ENCODE data around the gene ZNF771.
A peak's percentile ranks its signal among the peaks of the same experiment; 100 is the strongest.

ZNF771 gene

DNA sequence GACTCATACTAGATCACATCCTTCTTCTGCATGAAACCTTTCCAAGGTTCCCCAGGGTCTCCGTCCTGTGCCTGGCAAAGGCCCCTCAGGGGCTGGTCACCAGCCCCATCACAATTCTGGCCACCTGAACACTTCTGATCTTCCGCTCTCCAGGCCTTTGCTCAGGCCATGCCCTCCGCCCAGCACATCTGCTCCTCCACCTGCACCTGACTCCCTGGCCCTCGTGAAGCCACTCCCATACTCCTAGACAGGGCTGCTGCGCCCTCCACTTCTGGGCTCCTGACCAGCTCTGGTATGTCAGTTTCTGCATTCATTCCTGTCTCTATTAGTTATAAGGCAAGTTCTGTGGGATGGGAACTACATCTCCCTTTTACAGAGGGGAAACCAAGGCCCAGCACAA lies 34.7 kb upstream of the ZNF771 start:
- in situ Hi-C loops (cut with MboI; ENCODE audit: low pct_unique_long_range_greater_than_20kb, low sequenced_read_pairs) = no loop called here
- no peak for DNase-seq

DNA sequence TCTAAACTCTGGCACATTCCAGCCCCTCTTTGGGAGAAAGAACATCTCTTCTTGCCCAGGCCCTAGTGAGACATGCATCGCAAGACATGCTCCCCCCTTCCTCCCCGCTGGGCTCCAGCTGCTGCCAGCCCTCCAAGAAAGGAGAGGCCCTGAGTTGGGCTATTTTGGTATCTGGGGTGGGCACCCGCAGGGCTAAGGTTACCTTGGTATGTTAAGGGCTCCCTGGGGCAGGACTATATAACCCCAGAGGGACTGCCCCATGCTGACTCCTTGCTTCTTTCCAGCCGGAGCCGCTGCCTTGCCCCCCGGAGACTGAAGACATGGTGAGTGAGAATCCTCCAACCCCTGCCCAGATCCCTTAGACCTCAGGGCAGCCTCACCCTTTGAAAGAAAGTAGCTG lies 32.9 kb upstream of the ZNF771 start, which contains the start of gene MYL11:
Gene MYL11, plus strand, starts transcription at position 265 of the 400 bp plus-strand sequence. Its CDS starts 56 bp downstream, at position 321.
- in situ Hi-C loops (cut with MboI; ENCODE audit: low pct_unique_long_range_greater_than_20kb, low sequenced_read_pairs) = no loop called here
- no peak for DNase-seq

DNA sequence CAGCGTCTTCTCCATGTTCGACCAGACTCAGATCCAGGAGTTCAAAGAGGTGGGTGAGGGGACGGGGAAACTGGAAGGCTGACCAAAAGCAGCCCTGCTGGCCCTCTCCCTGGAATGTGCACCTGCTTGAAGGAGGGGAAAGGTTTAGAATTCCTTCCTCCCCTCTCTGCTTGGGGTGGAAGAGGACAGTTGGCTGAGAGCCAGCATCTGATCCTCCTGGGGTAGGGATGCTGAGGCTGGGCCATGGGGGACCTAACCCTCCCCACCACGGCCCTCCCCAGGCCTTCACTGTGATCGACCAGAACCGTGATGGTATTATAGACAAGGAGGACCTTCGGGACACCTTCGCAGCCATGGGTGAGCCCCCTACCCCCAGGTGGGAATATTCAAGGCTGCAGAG lies 31.5 kb upstream of the ZNF771 start:
- no peak for DNase-seq
- in situ Hi-C loops (cut with MboI; ENCODE audit: low pct_unique_long_range_greater_than_20kb, low sequenced_read_pairs) = no loop called here

DNA sequence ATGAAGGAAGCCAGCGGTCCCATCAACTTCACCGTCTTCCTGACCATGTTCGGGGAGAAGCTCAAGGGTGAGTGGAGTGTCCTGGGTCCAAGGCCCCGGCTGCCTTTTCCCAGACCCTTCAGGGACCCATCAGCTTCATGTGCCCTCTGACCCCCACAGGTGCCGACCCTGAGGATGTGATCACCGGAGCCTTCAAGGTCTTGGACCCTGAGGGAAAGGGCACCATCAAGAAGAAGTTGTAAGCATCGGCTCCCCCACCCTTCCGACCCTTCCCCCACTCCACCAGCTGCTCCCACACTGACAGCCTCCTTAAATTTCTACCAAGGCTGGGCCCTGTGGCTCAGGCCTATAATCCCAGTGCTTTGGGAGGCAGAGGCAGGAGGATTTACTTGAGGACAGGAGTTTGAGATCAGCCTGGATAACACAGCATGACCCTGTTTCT lies 30.9 kb upstream of the ZNF771 start:
- in situ Hi-C loops (cut with MboI; ENCODE audit: low pct_unique_long_range_greater_than_20kb, low sequenced_read_pairs) = no loop called here
- no peak for DNase-seq

DNA sequence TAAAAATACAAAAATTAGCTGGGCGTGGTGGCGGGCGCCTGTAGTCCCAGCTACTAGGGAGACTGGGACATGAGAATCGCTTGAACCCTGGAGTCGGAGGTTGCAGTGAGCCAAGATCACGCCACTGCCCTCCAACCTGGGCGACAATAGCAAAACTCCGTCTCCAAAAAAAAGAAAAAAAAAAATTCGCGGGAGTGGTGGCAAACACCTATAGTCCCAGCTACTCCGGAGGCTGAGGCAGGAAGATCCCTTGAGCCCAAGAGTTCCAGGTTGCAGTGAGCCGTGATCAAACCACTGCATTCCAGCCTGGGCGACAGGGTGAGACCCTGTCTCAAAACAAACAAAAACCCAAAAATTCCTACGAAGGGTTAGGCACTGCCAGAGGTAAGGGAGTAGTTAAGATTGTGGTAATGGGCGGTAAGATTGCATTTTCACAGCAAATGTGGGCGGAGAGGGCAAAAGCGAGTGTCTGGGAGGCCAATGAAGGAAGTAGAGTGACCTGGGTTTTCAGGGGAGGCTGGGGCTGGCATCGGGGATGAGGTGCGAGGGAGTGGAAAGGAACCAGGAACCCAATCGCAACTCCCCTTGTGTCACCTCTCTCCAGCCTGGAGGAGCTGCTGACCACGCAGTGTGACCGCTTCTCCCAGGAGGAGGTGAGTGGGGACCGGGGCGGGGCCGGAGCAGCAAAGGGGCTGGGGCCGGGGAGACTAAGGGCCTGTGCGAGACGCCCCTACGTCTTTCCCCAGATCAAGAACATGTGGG lies 30.2 kb upstream of the ZNF771 start:
- peak; percentile 74 for DNase-seq
- in situ Hi-C loops (cut with MboI; ENCODE audit: low pct_unique_long_range_greater_than_20kb, low sequenced_read_pairs) = no loop called here

DNA sequence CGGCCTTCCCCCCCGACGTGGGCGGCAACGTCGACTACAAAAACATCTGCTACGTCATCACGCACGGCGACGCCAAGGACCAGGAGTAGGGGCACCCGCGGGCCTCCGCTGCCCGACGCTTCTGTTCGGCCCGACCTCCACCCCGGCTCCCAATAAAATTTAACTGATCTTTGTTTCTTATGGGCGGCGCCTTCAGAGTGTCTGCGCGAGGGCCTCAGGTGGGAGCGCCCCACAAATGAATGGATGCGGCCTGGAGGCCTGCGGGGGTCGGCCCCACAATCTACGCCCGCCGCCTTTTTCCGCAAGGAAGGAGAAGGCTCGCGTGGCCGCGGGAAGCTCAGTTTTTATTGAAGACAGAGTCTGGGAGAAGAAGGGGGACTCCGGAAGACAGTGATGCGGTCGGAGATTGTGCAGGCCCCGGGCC lies 29.6 kb upstream of the ZNF771 start:
- in situ Hi-C loops (cut with MboI; ENCODE audit: low pct_unique_long_range_greater_than_20kb, low sequenced_read_pairs) = no loop called here
- DNase-seq = peak; percentile 91

DNA sequence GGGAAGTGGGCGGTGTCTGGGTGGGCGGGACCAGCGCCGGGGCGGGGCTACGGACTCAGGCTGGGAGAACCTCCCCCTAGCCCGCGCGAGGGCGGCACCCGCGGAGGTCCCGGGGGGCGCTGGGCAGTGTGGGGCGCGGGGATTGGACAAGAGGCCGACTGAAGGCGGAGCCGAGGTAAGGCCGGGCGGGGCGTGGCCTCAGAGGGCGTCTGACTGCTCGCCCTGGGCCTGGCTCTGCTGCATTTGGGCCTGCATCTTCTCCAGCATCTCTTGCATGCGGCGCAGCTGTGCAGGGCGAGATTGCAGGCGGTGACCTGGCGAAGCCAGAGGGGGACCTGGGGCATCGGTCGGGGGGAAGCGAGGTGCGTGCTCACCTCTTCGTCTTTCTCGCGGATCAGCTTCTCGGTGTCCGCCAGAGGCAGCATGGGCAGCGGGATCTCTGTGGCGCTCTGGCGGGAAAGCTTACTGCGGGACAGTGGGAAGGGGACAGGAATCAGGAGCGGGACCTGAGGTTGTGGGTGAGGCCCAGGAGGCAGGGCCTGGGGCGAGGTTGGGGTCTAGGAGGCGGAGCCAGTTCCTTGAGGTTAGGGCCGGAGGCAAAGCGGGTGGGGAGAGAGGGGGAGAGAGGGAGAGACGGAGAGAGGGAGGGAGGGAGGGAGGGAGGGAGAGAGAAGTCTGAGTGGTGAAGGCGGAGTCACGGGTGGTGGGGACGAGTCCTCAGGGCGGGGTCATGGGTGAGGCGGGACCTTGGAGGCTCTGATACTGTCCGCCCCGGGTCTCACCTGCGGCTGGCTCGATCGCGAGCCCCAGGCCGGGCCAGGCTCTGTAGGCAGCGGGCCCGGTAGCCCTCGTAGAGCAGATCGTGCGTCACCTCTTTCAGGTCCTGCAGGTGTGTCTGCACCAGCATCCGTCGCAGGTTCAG lies 28.9 kb upstream of the ZNF771 start:
- peak; percentile 98 for DNase-seq

DNA sequence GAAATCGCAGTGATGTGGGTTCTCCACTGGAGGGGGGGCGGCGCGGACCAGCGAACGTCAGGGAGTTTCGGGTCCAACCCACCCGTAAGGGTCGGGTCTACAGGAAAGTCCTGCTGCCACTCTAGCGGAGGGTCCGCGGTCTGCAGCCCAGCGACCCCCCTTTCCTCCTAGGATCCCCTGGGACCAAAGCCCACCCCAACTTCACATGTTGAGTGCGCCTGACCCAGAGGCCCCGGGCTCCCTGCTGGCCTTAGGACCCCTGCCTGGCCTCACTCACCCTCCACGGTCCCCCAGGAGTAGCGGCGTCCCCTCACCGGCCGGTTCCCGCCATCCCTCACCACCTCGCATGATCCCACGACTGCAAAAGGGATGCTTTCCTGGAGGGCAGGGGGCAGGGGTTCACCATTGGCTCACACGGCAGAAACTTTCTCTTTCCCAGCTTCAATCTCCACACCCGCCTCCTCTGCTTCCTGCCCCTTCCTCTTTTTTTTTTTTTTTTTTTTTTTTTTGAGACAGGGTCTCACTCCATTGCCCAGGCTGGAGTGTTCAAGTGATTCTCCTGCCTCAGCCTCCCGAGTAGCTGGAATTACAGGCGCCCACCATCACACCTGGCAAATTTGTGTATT lies 28.1 kb upstream of the ZNF771 start:
- in situ Hi-C loops (cut with MboI; ENCODE audit: low pct_unique_long_range_greater_than_20kb, low sequenced_read_pairs) = no loop called here
- no peak for DNase-seq

More for the DNA sequence above, 28.9 kb upstream of the ZNF771 start:
- in situ Hi-C loops (cut with MboI; ENCODE audit: low pct_unique_long_range_greater_than_20kb, low sequenced_read_pairs) = no loop called here

DNA sequence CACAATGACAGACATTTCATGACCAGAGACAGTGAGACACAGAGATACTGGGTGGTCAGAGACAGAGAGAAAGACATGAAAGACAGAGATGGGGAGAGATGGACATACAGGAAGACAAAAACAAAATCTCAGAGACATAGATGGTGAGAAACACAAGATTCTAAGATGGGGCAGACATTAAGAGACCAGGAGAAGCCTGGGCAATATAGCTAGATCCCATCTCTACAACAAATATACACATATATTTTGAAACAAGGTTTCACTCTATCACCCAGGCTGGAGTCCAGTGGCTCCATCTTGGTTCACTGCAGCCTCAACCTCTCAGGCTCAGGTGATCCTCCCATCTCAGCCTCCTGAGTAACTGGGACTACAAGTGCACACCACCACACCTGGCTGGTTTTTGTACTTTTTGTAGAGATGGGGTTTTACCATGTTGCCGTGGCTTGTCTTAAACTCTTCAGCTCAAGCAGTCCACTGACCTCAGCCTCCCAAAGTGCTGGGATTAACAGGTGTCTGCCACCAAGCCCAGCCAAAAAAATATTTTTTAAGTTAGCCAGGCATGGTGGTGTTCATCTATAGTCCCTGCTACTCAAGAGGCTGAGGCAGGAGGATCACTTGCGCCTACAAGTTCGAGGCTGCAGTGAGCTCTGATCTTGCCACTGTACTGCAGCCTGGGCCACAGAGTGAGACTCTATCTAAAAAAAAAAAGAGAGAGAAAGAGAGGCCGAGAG lies 27.2 kb upstream of the ZNF771 start:
- in situ Hi-C loops (cut with MboI; ENCODE audit: low pct_unique_long_range_greater_than_20kb, low sequenced_read_pairs) = no loop called here
- DNase-seq = no peak

DNA sequence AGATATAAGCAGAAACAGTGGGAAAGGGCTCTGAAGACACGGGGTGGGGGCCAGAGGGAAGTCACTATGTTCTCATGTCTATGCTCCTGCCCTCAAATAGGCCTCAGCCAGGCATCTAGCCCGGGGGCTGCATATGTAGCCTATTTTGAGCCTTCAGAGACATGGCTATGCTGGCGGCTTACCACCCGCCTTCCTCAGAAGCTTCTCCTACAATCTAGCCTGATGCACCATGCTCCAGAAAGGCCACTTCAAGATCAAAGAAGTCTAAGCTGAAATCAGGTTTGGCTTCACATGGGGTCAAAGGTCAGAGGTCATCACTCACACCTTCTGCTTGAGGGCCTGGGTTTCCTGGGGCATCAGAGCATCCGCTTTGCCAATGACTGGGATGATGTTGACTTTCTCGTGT lies 26.6 kb upstream of the ZNF771 start:
- DNase-seq = no peak
- in situ Hi-C loops (cut with MboI; ENCODE audit: low pct_unique_long_range_greater_than_20kb, low sequenced_read_pairs) = no loop called here

DNA sequence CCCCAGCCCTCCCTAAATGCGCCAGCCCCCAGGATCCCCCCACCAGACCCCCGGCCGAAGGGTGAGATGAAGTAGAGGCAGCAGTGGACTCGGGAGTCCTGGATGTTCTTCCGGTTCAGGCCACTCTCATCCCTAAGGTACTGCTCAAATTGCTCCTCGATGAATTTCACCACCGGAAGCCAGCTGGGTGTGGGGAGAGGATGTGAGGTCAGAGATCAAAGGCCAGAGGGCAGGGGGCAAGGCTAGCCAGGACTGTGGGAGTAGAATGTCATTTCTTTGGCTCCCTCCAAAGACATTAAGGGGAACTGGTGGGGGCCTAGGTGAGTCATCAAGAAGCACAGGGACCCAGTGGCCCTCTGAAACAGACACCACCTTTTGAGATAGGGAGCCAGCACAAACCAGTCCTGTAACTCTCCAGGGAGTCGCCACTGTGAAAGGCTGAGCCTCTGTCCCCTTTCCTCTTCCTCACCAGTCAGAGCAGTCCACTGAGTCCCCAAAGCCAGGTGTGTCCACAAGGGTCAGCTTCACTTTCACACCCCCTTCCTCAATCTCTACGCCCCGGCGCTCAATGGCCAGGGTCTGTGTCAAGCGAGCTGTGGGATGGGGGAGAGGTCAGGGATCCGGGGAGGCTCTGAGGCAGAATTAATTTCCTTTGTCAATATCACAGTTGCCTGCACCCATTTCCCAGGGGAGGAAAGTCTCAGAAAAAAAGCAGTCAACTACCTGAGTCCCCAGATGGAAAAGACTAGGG lies 25.9 kb upstream of the ZNF771 start:
- DNase-seq = no peak
- in situ Hi-C loops (cut with MboI; ENCODE audit: low pct_unique_long_range_greater_than_20kb, low sequenced_read_pairs) = no loop called here

DNA sequence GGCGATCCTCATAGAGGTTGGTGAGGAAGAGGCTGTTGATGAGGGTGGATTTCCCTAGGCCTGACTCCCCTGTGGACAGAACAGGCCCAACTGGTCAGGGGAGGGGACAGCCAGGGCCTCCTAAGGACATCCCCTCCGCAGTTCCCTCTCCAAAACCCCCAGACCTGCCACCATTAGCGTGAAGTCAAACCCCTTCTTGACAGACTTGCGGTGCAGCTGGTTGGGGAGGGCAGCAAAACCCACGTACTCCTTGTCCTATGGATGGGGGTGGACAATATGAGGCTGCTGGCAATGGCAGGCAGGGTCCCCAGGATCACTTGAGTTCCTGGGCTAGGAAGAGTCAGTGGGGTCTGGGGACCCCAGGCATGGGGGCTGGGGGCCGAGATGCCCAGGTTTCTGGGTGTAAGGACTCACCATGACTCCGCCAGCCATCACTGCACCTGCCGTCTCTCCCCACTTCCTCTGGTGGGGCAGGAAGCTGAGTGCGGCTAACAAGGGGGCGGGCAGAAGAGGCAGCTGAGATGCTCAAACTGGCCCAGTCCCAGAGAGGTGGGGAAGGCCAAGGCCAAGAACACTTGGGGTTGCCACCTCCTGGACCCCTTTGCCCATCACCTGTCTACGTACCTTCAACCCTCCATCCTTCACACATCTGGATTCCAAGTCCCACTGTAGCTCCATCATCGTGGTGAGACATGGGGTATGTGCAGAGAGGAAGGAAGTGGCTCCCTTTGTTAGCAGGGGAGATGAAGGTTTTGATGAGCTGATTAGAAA lies 25.1 kb upstream of the ZNF771 start, which contains the start of gene SEPTIN1:
Gene SEPTIN1, minus strand, starts transcription at position 451 of the 771 bp plus-strand sequence. Its CDS starts 19 bp downstream, at position 432.
- DNase-seq = peak; percentile 53
- in situ Hi-C loops (cut with MboI; ENCODE audit: low pct_unique_long_range_greater_than_20kb, low sequenced_read_pairs) = no loop called here

DNA sequence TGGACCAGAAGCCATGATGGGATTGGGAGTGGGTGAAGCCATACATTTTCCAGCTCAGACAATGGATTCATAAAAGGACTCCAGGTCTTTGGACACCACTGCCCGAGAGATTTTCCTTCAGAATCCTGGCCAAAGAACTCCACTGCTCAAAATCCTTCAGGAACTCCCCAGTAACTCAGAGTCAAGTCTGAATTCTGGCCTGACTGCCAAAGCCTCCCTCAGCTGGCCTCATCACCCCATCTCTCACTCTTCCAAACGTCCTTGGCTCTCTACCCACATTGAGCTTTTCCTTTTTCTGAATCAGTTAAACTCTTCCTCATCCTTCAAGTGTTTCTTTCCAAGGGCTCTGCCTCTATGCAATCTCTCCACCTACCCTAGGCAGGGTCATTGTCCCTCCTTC lies 23.9 kb upstream of the ZNF771 start:
- DNase-seq = no peak
- in situ Hi-C loops (cut with MboI; ENCODE audit: low pct_unique_long_range_greater_than_20kb, low sequenced_read_pairs) = no loop called here

DNA sequence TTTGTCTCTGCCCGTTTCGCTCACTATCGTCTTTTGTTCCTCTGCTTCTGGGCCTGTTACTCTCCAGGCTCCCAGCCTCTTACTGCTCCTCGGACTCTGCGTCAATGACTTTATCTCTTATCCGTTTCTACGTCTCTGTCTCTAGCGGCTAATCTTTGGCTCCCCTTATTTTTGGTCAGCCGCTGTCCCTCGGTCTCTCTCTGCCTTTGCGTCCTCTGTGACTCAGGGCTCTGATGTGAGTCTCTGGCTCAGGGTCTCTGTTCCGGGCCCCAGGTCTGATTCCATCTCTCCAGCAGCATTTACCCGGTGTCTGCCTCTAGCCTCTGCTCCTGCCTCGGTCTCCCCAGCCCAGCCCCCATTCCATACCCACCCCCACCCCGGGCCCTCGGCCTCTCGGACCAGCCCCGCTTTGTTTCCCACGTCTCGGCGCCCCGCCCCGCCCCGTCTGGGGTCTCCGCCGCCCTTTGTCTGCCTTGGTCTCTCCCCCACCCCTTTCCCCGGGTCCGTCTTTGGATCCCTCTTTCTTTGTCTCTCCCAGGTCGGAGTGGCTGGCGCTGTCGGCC lies 12.7 kb upstream of the ZNF771 start:
- in situ Hi-C loops (cut with MboI; ENCODE audit: low pct_unique_long_range_greater_than_20kb, low sequenced_read_pairs) = no loop called here
- no peak for DNase-seq

DNA sequence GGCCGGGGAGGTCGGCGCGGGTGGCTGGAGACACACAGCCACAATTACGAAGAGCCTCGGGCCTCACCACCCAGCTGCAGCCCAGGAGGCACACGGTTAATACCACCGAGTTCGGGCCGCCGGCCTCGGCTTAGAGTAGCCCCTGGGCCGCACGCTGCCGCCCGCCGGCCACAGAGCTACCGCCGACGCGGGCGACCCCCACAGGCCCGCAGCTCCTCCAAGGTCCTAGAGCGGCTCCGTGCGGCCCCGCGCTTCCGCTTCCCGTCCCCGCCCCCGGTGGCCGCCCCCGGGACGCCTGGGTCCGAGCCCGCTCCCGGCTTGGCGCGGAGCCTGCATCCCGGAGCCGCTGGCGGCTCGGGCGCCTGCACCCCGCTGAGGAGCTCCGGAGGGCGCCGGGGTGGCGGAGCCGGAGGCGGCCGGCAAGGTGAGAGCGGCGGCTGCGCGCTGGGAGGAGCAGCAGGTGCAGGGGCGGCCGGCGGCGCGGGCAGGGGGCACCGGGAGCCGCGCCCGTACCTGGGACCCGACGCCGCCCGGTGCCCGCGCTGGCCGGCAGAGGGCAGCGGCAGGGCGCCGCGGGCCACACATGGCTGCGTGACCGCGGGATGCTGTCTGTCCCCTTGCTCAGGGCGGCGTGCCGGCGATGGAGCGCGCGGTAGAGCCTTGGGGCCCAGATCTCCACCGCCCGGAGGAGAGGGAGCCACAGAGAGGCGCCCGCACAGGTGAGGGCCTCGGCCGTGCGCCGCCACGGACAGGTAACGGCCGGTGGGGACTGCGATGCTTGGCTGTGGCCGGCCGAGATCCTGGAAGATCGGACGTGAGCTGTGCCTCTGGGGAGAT lies 12.0 kb upstream of the ZNF771 start, which contains the start of gene ZNF48:
Gene ZNF48, plus strand, starts transcription at position 266 of the 837 bp plus-strand sequence. Its CDS starts 375 bp downstream, at position 641.
- in situ Hi-C loops (cut with MboI; ENCODE audit: low pct_unique_long_range_greater_than_20kb, low sequenced_read_pairs) = no loop called here
- DNase-seq = peak; percentile 88

DNA sequence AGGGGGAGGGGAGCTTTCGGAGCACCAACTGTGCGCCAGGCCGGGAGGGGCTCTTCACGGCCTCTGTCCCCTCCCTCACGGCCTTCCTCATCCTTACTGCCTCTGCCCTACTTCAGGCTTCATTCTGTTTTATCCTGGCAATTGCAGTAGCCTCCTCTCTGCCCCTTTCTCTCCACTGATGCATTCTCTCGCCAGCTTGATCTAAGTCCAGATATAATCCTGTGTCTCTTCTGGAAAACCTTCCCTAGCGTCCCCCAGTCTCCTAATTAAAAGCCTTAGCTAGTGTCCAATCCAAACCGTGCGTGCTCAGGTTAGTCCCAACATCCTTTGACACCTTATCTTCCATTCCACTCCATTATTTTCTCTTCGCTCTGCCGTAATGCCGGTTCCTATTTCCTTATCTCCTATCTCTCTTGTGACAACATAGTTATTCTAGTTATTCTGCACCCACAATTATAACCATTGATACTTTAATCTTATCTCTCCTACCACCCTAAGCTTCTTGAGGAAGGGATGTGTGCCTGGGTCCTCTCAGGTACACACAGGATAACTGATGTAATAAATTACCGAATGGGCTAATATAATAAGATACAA lies 11.3 kb upstream of the ZNF771 start:
- DNase-seq = peak; percentile 59

More for the DNA sequence above, 11.3 kb upstream of the ZNF771 start:
- in situ Hi-C loops (cut with MboI; ENCODE audit: low pct_unique_long_range_greater_than_20kb, low sequenced_read_pairs) = no loop called here

Measured in KBM-7 (cell line).